GM12891 (cell line): ENCODE measurements around the gene PTPN7.
"Not testable (repeated sequence)": the region's sequence is repeated elsewhere in the genome, so short reads cannot be mapped to it uniquely, and the experiment has no call there.

Experiments used
- DNase-seq: peaks from one replicate; pipeline ENCODE4 v3.0.0; 2011; ENCODE audit warnings: low spot score; ENCODE audit not compliant: insufficient read length
- FAIRE-seq: peaks from 2 replicates; lab custom pipeline; 2011; peaks lifted over from hg19 to GRCh38; lab: Jason Lieb, UNC
- PAX5 ChIP-seq: IDR thresholded peaks from 2 replicates; pipeline ENCODE4 v1.6.1; 2011; ENCODE audit warnings: low read length, moderate library complexity, mild to moderate bottlenecking; ENCODE audit not compliant: insufficient read depth, severe bottlenecking
- POLR2A ChIP-seq: IDR thresholded peaks from 2 replicates; pipeline ENCODE4 v1.6.1; 2011; ENCODE audit warnings: low read depth, low read length, control low read depth
- POLR2AphosphoS5 ChIP-seq: IDR thresholded peaks from 2 replicates; pipeline ENCODE4 v1.6.1; 2011; ENCODE audit warnings: low read depth, low read length, control low read depth
- POU2F2 ChIP-seq: IDR thresholded peaks from 2 replicates; pipeline ENCODE4 v1.6.1; 2011; ENCODE audit warnings: low read depth, mild to moderate bottlenecking, control low read depth, low read length, moderate library complexity
- SPI1 ChIP-seq: IDR thresholded peaks from 2 replicates; pipeline ENCODE4 v1.6.1; 2011; ENCODE audit warnings: low read depth, low read length, control low read depth
- TAF1 ChIP-seq: IDR thresholded peaks from 2 replicates; pipeline ENCODE4 v1.6.1; 2011; ENCODE audit warnings: low read depth, low read length, control low read depth

The PTPN7 gene

GRCh38 chr1:202179828-202180750 lies 19.7 kb upstream of the PTPN7 start:
- DNase-seq (no peak), FAIRE-seq (peak; percentile 51)
- no peak for TF ChIP-seq POLR2A
- no peak for TF ChIP-seq SPI1
- TF ChIP-seq TAF1 = no peak

- no peak for FAIRE-seq
- TF ChIP-seq TAF1 = no peak
- DNase-seq = no peak
Observed at GRCh38 chr1:202176949-202177927, 16.8 kb upstream of the PTPN7 start.

- FAIRE-seq (no peak), DNase-seq (no peak)
- TF ChIP-seq POLR2A (no peak), POLR2AphosphoS5 (no peak), POU2F2 (no peak), TAF1 (no peak), PAX5 (no peak), SPI1 (no peak)
Observed at GRCh38 chr1:202173993-202174392, 13.6 kb upstream of the PTPN7 start.

GRCh38 chr1:202172015-202172355 lies 11.6 kb upstream of the PTPN7 start:
- DNase-seq (no peak), FAIRE-seq (no peak)
- TF ChIP-seq TAF1 = no peak
- TF ChIP-seq SPI1 = no peak
- TF ChIP-seq PAX5 = no peak
- no peak for TF ChIP-seq POLR2A
- TF ChIP-seq POLR2AphosphoS5 = no peak
- no peak for TF ChIP-seq POU2F2

- no peak for DNase-seq
- TF ChIP-seq POLR2AphosphoS5 (no peak), POU2F2 (no peak), TAF1 (no peak), PAX5 (no peak), POLR2A (no peak), SPI1 (no peak)
- FAIRE-seq = no peak
Observed at GRCh38 chr1:202171292-202172014, 11.1 kb upstream of the PTPN7 start.

- TF ChIP-seq POU2F2 (no peak), POLR2A (no peak), POLR2AphosphoS5 (no peak), PAX5 (no peak), TAF1 (no peak), SPI1 (no peak)
- no peak for FAIRE-seq
- DNase-seq = no peak
Observed at GRCh38 chr1:202170726-202171125, 10.3 kb upstream of the PTPN7 start.

GRCh38 chr1:202168861-202169260 lies 8.5 kb upstream of the PTPN7 start:
- FAIRE-seq (no peak), DNase-seq (no peak)
- TF ChIP-seq POLR2AphosphoS5 = no peak

GRCh38 chr1:202167708-202168415 lies 7.5 kb upstream of the PTPN7 start:
- FAIRE-seq = no peak
- DNase-seq = no peak

GRCh38 chr1:202167054-202167453 lies 6.7 kb upstream of the PTPN7 start:
- FAIRE-seq, DNase-seq: not testable (repeated sequence)

More at GRCh38 chr1:202167708-202168415, 7.5 kb upstream of the PTPN7 start:
- TF ChIP-seq TAF1 (no peak), SPI1 (no peak)
